Neural progenitor cell (in vitro differentiated cells): ENCODE data around the gene ANO7.

Source experiments
- EZH2 ChIP-seq: fragments of 200-600 bp; sonication (generic); IDR thresholded peaks from 2 replicates; pipeline ENCODE4 v1.6.1; 2017; ENCODE audit warnings: antibody characterized with exemption, mild to moderate bottlenecking, moderate library complexity
- TF ChIP-seq, protein P1 (sequence below): fragments of 200-600 bp; sonication (generic); IDR thresholded peaks from 2 replicates; pipeline ENCODE4 v1.5.1; 2017; ENCODE audit warnings: antibody characterized with exemption, mild to moderate bottlenecking

DNA sequence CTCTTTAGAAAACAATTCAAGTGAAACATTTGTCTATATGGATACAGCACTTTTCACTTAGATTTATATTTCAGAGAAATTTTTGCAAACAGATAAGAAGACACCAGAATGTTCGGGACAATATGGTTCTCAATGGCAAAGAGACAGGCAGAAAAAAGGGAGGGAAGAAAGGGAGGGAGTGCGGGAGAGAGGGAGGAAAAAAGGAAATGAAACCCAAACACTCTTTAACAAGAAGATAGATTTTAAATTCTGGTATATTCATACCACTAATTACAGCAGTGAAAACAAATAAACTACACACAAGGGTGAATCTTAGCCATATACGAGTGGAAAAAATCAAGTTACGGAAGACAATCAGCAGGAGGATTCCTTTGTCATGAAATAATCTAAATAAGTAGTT, 42.2 kb upstream of the ANO7 start:
- TF ChIP-seq, protein P1, sequence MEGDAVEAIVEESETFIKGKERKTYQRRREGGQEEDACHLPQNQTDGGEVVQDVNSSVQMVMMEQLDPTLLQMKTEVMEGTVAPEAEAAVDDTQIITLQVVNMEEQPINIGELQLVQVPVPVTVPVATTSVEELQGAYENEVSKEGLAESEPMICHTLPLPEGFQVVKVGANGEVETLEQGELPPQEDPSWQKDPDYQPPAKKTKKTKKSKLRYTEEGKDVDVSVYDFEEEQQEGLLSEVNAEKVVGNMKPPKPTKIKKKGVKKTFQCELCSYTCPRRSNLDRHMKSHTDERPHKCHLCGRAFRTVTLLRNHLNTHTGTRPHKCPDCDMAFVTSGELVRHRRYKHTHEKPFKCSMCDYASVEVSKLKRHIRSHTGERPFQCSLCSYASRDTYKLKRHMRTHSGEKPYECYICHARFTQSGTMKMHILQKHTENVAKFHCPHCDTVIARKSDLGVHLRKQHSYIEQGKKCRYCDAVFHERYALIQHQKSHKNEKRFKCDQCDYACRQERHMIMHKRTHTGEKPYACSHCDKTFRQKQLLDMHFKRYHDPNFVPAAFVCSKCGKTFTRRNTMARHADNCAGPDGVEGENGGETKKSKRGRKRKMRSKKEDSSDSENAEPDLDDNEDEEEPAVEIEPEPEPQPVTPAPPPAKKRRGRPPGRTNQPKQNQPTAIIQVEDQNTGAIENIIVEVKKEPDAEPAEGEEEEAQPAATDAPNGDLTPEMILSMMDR = no peak
- TF ChIP-seq EZH2 = no peak
